ENCODE data around the gene PIK3C3.

PIK3C3 gene

GRCh38 chr18:41954827-41955613 lies at the start of gene PIK3C3:
Gene PIK3C3 (plus strand): TSS chr18:41955234. CDS start chr18:41955292, 58 bp downstream.
- Histone ChIP-seq H3K4me3 (ENCODE audit: low read depth, low read length) (peak within 1 kb of the TSS; percentile 93), H3K27me3 (ENCODE audit: control insufficient read depth, insufficient read depth, low read length) (no peaks in the 10 kb centered on the region), H3K36me3 (ENCODE audit: control insufficient read depth, insufficient read depth, low read length) (peaks cover 22% of the 10 kb centered on the region), H3K9me3 (ENCODE audit: control insufficient read depth, insufficient read depth, low read depth, low read length) (no peaks in the 10 kb centered on the region), H3K27ac (ENCODE audit: low read depth, low read length) (no peak within 1 kb of the TSS), H3K9ac (ENCODE audit: low read length) (peak within 1 kb of the TSS; percentile 65), H3K4me1 (ENCODE audit: control insufficient read depth, insufficient read depth, low read length) (peaks cover 5% of the 10 kb centered on the region; the same call in 1 of the 2 replicates)

- Histone ChIP-seq H3K4me1 (ENCODE audit: control insufficient read depth, insufficient read depth, low read length) (peaks cover 3% of the 10 kb centered on the region; the same call in 1 of the 2 replicates), H3K4me3 (ENCODE audit: low read depth, low read length) (no peak overlapping the region), H3K27ac (ENCODE audit: low read depth, low read length) (no peak overlapping the region), H3K36me3 (ENCODE audit: control insufficient read depth, insufficient read depth, low read length) (no peaks in the 10 kb centered on the region), H3K27me3 (ENCODE audit: control insufficient read depth, insufficient read depth, low read length) (no peaks in the 10 kb centered on the region), H3K9ac (ENCODE audit: low read length) (no peak overlapping the region), H3K9me3 (ENCODE audit: control insufficient read depth, insufficient read depth, low read depth, low read length) (no peaks in the 10 kb centered on the region)
These were observed 49.1 kb upstream of the PIK3C3 start for GRCh38 chr18:41905786-41906527.

- no peak overlapping the region for H3K9ac ChIP-seq (ENCODE audit: low read length)
- H3K4me3 ChIP-seq (ENCODE audit: low read depth, low read length): no peak overlapping the region
- no peak overlapping the region for H3K27ac ChIP-seq (ENCODE audit: low read depth, low read length)
- no peaks in the 10 kb centered on the region for H3K36me3 ChIP-seq (ENCODE audit: control insufficient read depth, insufficient read depth, low read length)
- H3K4me1 ChIP-seq (ENCODE audit: control insufficient read depth, insufficient read depth, low read length): peaks cover 3% of the 10 kb centered on the region; the same call in 1 of the 2 replicates
- H3K27me3 ChIP-seq (ENCODE audit: control insufficient read depth, insufficient read depth, low read length): no peaks in the 10 kb centered on the region
- H3K9me3 ChIP-seq (ENCODE audit: control insufficient read depth, insufficient read depth, low read depth, low read length): no peaks in the 10 kb centered on the region
These were observed 48.4 kb upstream of the PIK3C3 start for GRCh38 chr18:41906528-41907146.

- Histone ChIP-seq H3K4me1 (ENCODE audit: control insufficient read depth, insufficient read depth, low read length) (no peaks in the 10 kb centered on the region), H3K27ac (ENCODE audit: low read depth, low read length) (no peak overlapping the region), H3K36me3 (ENCODE audit: control insufficient read depth, insufficient read depth, low read length) (no peaks in the 10 kb centered on the region), H3K9ac (ENCODE audit: low read length) (no peak overlapping the region), H3K27me3 (ENCODE audit: control insufficient read depth, insufficient read depth, low read length) (no peaks in the 10 kb centered on the region), H3K9me3 (ENCODE audit: control insufficient read depth, insufficient read depth, low read depth, low read length) (no peaks in the 10 kb centered on the region), H3K4me3 (ENCODE audit: low read depth, low read length) (no peak overlapping the region)
These were observed 37.9 kb upstream of the PIK3C3 start for GRCh38 chr18:41917181-41917580.

GRCh38 chr18:41921770-41922169 lies 33.3 kb upstream of the PIK3C3 start:
- Histone ChIP-seq H3K9me3 (ENCODE audit: control insufficient read depth, insufficient read depth, low read depth, low read length) (no peaks in the 10 kb centered on the region), H3K27me3 (ENCODE audit: control insufficient read depth, insufficient read depth, low read length) (no peaks in the 10 kb centered on the region), H3K36me3 (ENCODE audit: control insufficient read depth, insufficient read depth, low read length) (no peaks in the 10 kb centered on the region), H3K9ac (ENCODE audit: low read length) (no peak overlapping the region), H3K4me3 (ENCODE audit: low read depth, low read length) (no peak overlapping the region), H3K27ac (ENCODE audit: low read depth, low read length) (no peak overlapping the region), H3K4me1 (ENCODE audit: control insufficient read depth, insufficient read depth, low read length) (no peaks in the 10 kb centered on the region)

GRCh38 chr18:41922176-41922575 lies 32.9 kb upstream of the PIK3C3 start:
- no peak overlapping the region for H3K27ac ChIP-seq (ENCODE audit: low read depth, low read length)
- H3K27me3 ChIP-seq (ENCODE audit: control insufficient read depth, insufficient read depth, low read length): no peaks in the 10 kb centered on the region
- no peaks in the 10 kb centered on the region for H3K36me3 ChIP-seq (ENCODE audit: control insufficient read depth, insufficient read depth, low read length)
- H3K4me3 ChIP-seq (ENCODE audit: low read depth, low read length): no peak overlapping the region
- H3K9me3 ChIP-seq (ENCODE audit: control insufficient read depth, insufficient read depth, low read depth, low read length): no peaks in the 10 kb centered on the region
- no peaks in the 10 kb centered on the region for H3K4me1 ChIP-seq (ENCODE audit: control insufficient read depth, insufficient read depth, low read length)
- H3K9ac ChIP-seq (ENCODE audit: low read length): no peak overlapping the region

- H3K27ac ChIP-seq (ENCODE audit: low read depth, low read length): no peak overlapping the region
These were observed 32.2 kb upstream of the PIK3C3 start for GRCh38 chr18:41922841-41923240.

GRCh38 chr18:41923446-41923845 lies 31.6 kb upstream of the PIK3C3 start:
- Histone ChIP-seq H3K27ac (ENCODE audit: low read depth, low read length) (no peak overlapping the region), H3K4me3 (ENCODE audit: low read depth, low read length) (no peak overlapping the region), H3K9ac (ENCODE audit: low read length) (no peak overlapping the region), H3K9me3 (ENCODE audit: control insufficient read depth, insufficient read depth, low read depth, low read length) (no peaks in the 10 kb centered on the region), H3K36me3 (ENCODE audit: control insufficient read depth, insufficient read depth, low read length) (no peaks in the 10 kb centered on the region), H3K4me1 (ENCODE audit: control insufficient read depth, insufficient read depth, low read length) (no peaks in the 10 kb centered on the region), H3K27me3 (ENCODE audit: control insufficient read depth, insufficient read depth, low read length) (no peaks in the 10 kb centered on the region)

More at GRCh38 chr18:41922841-41923240, 32.2 kb upstream of the PIK3C3 start:
- Histone ChIP-seq H3K36me3 (ENCODE audit: control insufficient read depth, insufficient read depth, low read length) (no peaks in the 10 kb centered on the region), H3K4me1 (ENCODE audit: control insufficient read depth, insufficient read depth, low read length) (no peaks in the 10 kb centered on the region), H3K9ac (ENCODE audit: low read length) (no peak overlapping the region), H3K9me3 (ENCODE audit: control insufficient read depth, insufficient read depth, low read depth, low read length) (no peaks in the 10 kb centered on the region), H3K27me3 (ENCODE audit: control insufficient read depth, insufficient read depth, low read length) (no peaks in the 10 kb centered on the region), H3K4me3 (ENCODE audit: low read depth, low read length) (no peak overlapping the region)

GRCh38 chr18:41928581-41928980 lies 26.5 kb upstream of the PIK3C3 start:
- H3K4me1 ChIP-seq (ENCODE audit: control insufficient read depth, insufficient read depth, low read length): peaks cover 3% of the 10 kb centered on the region; the same call in 1 of the 2 replicates
- no peaks in the 10 kb centered on the region for H3K9me3 ChIP-seq (ENCODE audit: control insufficient read depth, insufficient read depth, low read depth, low read length)
- no peak overlapping the region for H3K4me3 ChIP-seq (ENCODE audit: low read depth, low read length)
- H3K9ac ChIP-seq (ENCODE audit: low read length): no peak overlapping the region
- no peaks in the 10 kb centered on the region for H3K27me3 ChIP-seq (ENCODE audit: control insufficient read depth, insufficient read depth, low read length)
- no peak overlapping the region for H3K27ac ChIP-seq (ENCODE audit: low read depth, low read length)
- H3K36me3 ChIP-seq (ENCODE audit: control insufficient read depth, insufficient read depth, low read length): no peaks in the 10 kb centered on the region

GRCh38 chr18:41932899-41933298 lies 22.1 kb upstream of the PIK3C3 start:
- Histone ChIP-seq H3K4me1 (ENCODE audit: control insufficient read depth, insufficient read depth, low read length) (peaks cover 7% of the 10 kb centered on the region; the same call in 1 of the 2 replicates), H3K9me3 (ENCODE audit: control insufficient read depth, insufficient read depth, low read depth, low read length) (no peaks in the 10 kb centered on the region), H3K9ac (ENCODE audit: low read length) (no peak overlapping the region), H3K27me3 (ENCODE audit: control insufficient read depth, insufficient read depth, low read length) (no peaks in the 10 kb centered on the region), H3K27ac (ENCODE audit: low read depth, low read length) (no peak overlapping the region), H3K36me3 (ENCODE audit: control insufficient read depth, insufficient read depth, low read length) (no peaks in the 10 kb centered on the region), H3K4me3 (ENCODE audit: low read depth, low read length) (no peak overlapping the region)

GRCh38 chr18:41933778-41934177 lies 21.3 kb upstream of the PIK3C3 start:
- Histone ChIP-seq H3K4me1 (ENCODE audit: control insufficient read depth, insufficient read depth, low read length) (peaks cover 7% of the 10 kb centered on the region; the same call in 1 of the 2 replicates), H3K9me3 (ENCODE audit: control insufficient read depth, insufficient read depth, low read depth, low read length) (no peaks in the 10 kb centered on the region), H3K27ac (ENCODE audit: low read depth, low read length) (no peak overlapping the region), H3K36me3 (ENCODE audit: control insufficient read depth, insufficient read depth, low read length) (no peaks in the 10 kb centered on the region), H3K4me3 (ENCODE audit: low read depth, low read length) (no peak overlapping the region), H3K27me3 (ENCODE audit: control insufficient read depth, insufficient read depth, low read length) (no peaks in the 10 kb centered on the region), H3K9ac (ENCODE audit: low read length) (no peak overlapping the region)
